GM13976 (cell line): ENCODE results near the gene BZW1.
"Not testable (repeated sequence)": the region's sequence is repeated elsewhere in the genome, so short reads cannot be mapped to it uniquely, and the experiment has no call there.

ENCODE experiments used
- DNase-seq: peaks from one replicate; pipeline ENCODE4 v3.0.0; 2012; ENCODE audit warnings: low spot score
- CTCF ChIP-seq: IDR thresholded peaks from 2 replicates; pipeline ENCODE4 v1.5.1; 2012; ENCODE audit warnings: borderline replicate concordance, mild to moderate bottlenecking; ENCODE audit not compliant: insufficient read depth; ENCODE audit errors: extremely low read depth, missing control alignments, control extremely low read depth
- in situ Hi-C: fragments of 300-500 bp; cut with MboI; formaldehyde crosslinking; loops from one replicate; pipeline ENCODE4 v1.12.0; 2022; ENCODE audit warnings: low sequenced_read_pairs, mixed read lengths, inconsistent platforms; ENCODE audit not compliant: unreplicated experiment

The BZW1 gene

GRCh38 chr2:200797242-200797770 lies 14.4 kb upstream of the BZW1 start:
- DNase-seq: no peak
- no peak for TF ChIP-seq CTCF
- in situ Hi-C loops: no loop called here

- in situ Hi-C loops: no loop called here
- TF ChIP-seq CTCF: no peak
- DNase-seq: no peak
These were observed 13.2 kb upstream of the BZW1 start for GRCh38 chr2:200798514-200798913.

- TF ChIP-seq CTCF: no peak
- in situ Hi-C loops: no loop called here
These were observed 11.3 kb upstream of the BZW1 start for GRCh38 chr2:200800458-200800857.

GRCh38 chr2:200801431-200801830 lies 10.3 kb upstream of the BZW1 start:
- in situ Hi-C loops, DNase-seq: not testable (repeated sequence)

More at GRCh38 chr2:200800458-200800857, 11.3 kb upstream of the BZW1 start:
- DNase-seq: no peak

- no peak for DNase-seq
- TF ChIP-seq CTCF: no peak
- in situ Hi-C loops: no loop called here
These were observed 2.0 kb upstream of the BZW1 start for GRCh38 chr2:200809506-200810251.

- DNase-seq: no peak
- no peak for TF ChIP-seq CTCF
- in situ Hi-C loops: no loop called here
These were observed 1.3 kb upstream of the BZW1 start for GRCh38 chr2:200810252-200810997.

GRCh38 chr2:200810998-200811332 lies 745 bp upstream of the BZW1 start:
- in situ Hi-C loops: no loop called here
- TF ChIP-seq CTCF: no peak
- DNase-seq: no peak
